Neural cell (in vitro differentiated cells): ENCODE measurements around the gene NRIP3. TPM values are rescaled to one million over a fixed set of nuclear protein-coding genes. Genes with fewer than 3 reads are reported as not detected.

ENCODE experiments used
- H2AFZ ChIP-seq: fragments of 200-600, 300-800 bp; sonication (generic), shearing (Covaris generic); 2 replicates; pipeline ENCODE4 v1.6.0; 2014; ENCODE audit warnings: low read depth, mild to moderate bottlenecking, antibody characterized with exemption, low read length, moderate library complexity
- H3F3A ChIP-seq: fragments of 200-600 bp; shearing (Covaris generic); 2 replicates; pipeline ENCODE4 v1.6.1; 2016; ENCODE audit warnings: mild to moderate bottlenecking, moderate library complexity, mixed read lengths, antibody characterized with exemption, low read length; ENCODE audit not compliant: insufficient read depth, poor library complexity, severe bottlenecking
- H3K27ac ChIP-seq: fragments of 200-600, 300-800 bp; sonication (generic), shearing (Covaris generic); 2 replicates; pipeline ENCODE4 v1.5.1; 2014; ENCODE audit warnings: mild to moderate bottlenecking, low read length, moderate library complexity
- H3K27me3 ChIP-seq: fragments of 300-800, 200-600 bp; sonication (generic), shearing (Covaris generic); 2 replicates; pipeline ENCODE4 v1.6.0; 2014; ENCODE audit warnings: mild to moderate bottlenecking, low read depth, low read length, moderate library complexity; ENCODE audit not compliant: insufficient read depth
- H3K36me3 ChIP-seq: fragments of 300-800, 200-600 bp; sonication (generic), shearing (Covaris generic); 2 replicates; pipeline ENCODE4 v1.5.1; 2014; ENCODE audit warnings: mild to moderate bottlenecking, antibody characterized with exemption, low read length, moderate library complexity; ENCODE audit not compliant: insufficient read depth
- H3K4me2 ChIP-seq: fragments of 300-800, 200-600 bp; sonication (generic), shearing (Covaris generic); 2 replicates; pipeline ENCODE4 v1.6.0; 2014; ENCODE audit warnings: mild to moderate bottlenecking, low read length
- H3K4me3 ChIP-seq: fragments of 300-800, 200-600 bp; sonication (generic), shearing (Covaris generic); 2 replicates; pipeline ENCODE4 v1.5.1; 2014; ENCODE audit warnings: mild to moderate bottlenecking, low read length, moderate library complexity
- H3K79me2 ChIP-seq: fragments of 200-600 bp; shearing (Covaris generic); replicated peaks from 2 replicates; pipeline ENCODE4 v1.6.0; 2014; ENCODE audit warnings: mild to moderate bottlenecking, low read length, moderate library complexity; ENCODE audit not compliant: insufficient read depth
- H3K9ac ChIP-seq: fragments of 300-800, 200-600 bp; sonication (generic), shearing (Covaris generic); 2 replicates; pipeline ENCODE4 v1.6.1; 2016; ENCODE audit warnings: mild to moderate bottlenecking, low read length, mixed read lengths
- H3K9me2 ChIP-seq: fragments of 200-600 bp; shearing (Covaris generic); 2 replicates; pipeline ENCODE4 v1.6.1; 2016; ENCODE audit warnings: mild to moderate bottlenecking, low read length, mixed read lengths; ENCODE audit not compliant: insufficient read depth
- H3K9me3 ChIP-seq: fragments of 200-600, 300-800 bp; sonication (generic), shearing (Covaris generic); 2 replicates; pipeline ENCODE4 v1.6.1; 2016; ENCODE audit warnings: mild to moderate bottlenecking, mixed run types, low read length, moderate library complexity, mixed read lengths
- H4K20me1 ChIP-seq: fragments of 200-600 bp; shearing (Covaris generic); 2 replicates; pipeline ENCODE4 v1.6.1; 2016; ENCODE audit warnings: mild to moderate bottlenecking, mixed run types; ENCODE audit not compliant: insufficient read depth
- CTCF ChIP-seq: fragments of 450-650 bp; IDR thresholded peaks from 2 replicates; pipeline ENCODE4 v1.5.1; 2014; ENCODE audit warnings: antibody characterized with exemption, mild to moderate bottlenecking, moderate library complexity; ENCODE audit not compliant: poor library complexity, severe bottlenecking
- EP300 ChIP-seq: fragments of 450-650 bp; conservative IDR thresholded peaks from 2 replicates; pipeline ENCODE4 v1.6.1; 2014; ENCODE audit warnings: antibody characterized with exemption, mild to moderate bottlenecking, moderate library complexity; ENCODE audit not compliant: poor library complexity, severe bottlenecking
- EZH2 ChIP-seq: fragments of 200-600, 300-800 bp; shearing (Covaris generic), sonication (generic); IDR thresholded peaks from 2 replicates; pipeline ENCODE4 v1.6.1; 2014; ENCODE audit warnings: antibody characterized with exemption, low read length, borderline replicate concordance, mild to moderate bottlenecking; ENCODE audit not compliant: insufficient read depth, poor library complexity, severe bottlenecking
- MXI1 ChIP-seq: fragments of 450-650 bp; conservative IDR thresholded peaks from 2 replicates; pipeline ENCODE4 v1.6.1; 2014; ENCODE audit warnings: antibody characterized with exemption, mild to moderate bottlenecking; ENCODE audit not compliant: poor library complexity, severe bottlenecking
- POLR2AphosphoS5 ChIP-seq: IDR thresholded peaks from 2 replicates; pipeline ENCODE4 v1.6.1; 2012
- RAD21 ChIP-seq: fragments of 450-650 bp; conservative IDR thresholded peaks from 2 replicates; pipeline ENCODE4 v1.6.1; 2014; ENCODE audit warnings: antibody characterized with exemption, mild to moderate bottlenecking, moderate library complexity
- SMC3 ChIP-seq: fragments of 450-650 bp; conservative IDR thresholded peaks from 2 replicates; pipeline ENCODE4 v1.6.1; 2014; ENCODE audit warnings: antibody characterized with exemption, mild to moderate bottlenecking, moderate library complexity; ENCODE audit not compliant: poor library complexity
- TAF1 ChIP-seq: IDR thresholded peaks from 2 replicates; pipeline ENCODE4 v1.6.1; 2012; ENCODE audit warnings: low read depth
- polyA minus RNA-seq: library from RNA; depleted of rRNA, polyadenylated mRNA; stranded (reverse); fragments of >200 nt; gene quantifications from 2 replicates; pipeline ENCODE4 v1.2.3, GENCODE V29; 2014
- polyA plus RNA-seq: library from polyadenylated mRNA; depleted of rRNA; stranded (reverse); fragments of >200 nt; gene quantifications from 2 replicates; pipeline ENCODE4 v1.2.3, GENCODE V29; 2014
- TF ChIP-seq, protein P1 (sequence below): IDR thresholded peaks from 2 replicates; pipeline ENCODE4 v1.6.1; 2012; ENCODE audit warnings: borderline replicate concordance

NRIP3 gene
- polyA plus RNA-seq (8.8 and 13.4 TPM in 2 replicates), polyA minus RNA-seq (9.5 and 13.2 TPM in 2 replicates)

GRCh38 chr11:9003573-9004182 lies at the start of gene NRIP3:
TSS of gene NRIP3 (minus strand) at chr11:9004001. CDS start at chr11:9003935, 66 bp downstream.
- Histone ChIP-seq H3K4me2 (peak within 1 kb of the TSS; percentile 21), H3F3A (no peaks in the 10 kb centered on the region), H3K9me2 (no peaks in the 10 kb centered on the region), H3K4me3 (peak within 1 kb of the TSS; percentile 82), H3K79me2 (no peaks in the 10 kb centered on the region), H3K9ac (peak within 1 kb of the TSS; percentile 66), H4K20me1 (no peaks in the 10 kb centered on the region), H3K27ac (no peak within 1 kb of the TSS), H2AFZ (peak within 1 kb of the TSS; percentile 66), H3K36me3 (no peaks in the 10 kb centered on the region), H3K9me3 (no peaks in the 10 kb centered on the region), H3K27me3 (peaks cover 62% of the 10 kb centered on the region)
- TF ChIP-seq MXI1 (no peak), TAF1 (peak; percentile 53), EP300 (no peak), CTCF (peak; percentile 41), RAD21 (peak; percentile 33), POLR2AphosphoS5 (peak; percentile 79), SMC3 (peak; percentile 22), EZH2 (no peak)
- TF ChIP-seq, protein P1, sequence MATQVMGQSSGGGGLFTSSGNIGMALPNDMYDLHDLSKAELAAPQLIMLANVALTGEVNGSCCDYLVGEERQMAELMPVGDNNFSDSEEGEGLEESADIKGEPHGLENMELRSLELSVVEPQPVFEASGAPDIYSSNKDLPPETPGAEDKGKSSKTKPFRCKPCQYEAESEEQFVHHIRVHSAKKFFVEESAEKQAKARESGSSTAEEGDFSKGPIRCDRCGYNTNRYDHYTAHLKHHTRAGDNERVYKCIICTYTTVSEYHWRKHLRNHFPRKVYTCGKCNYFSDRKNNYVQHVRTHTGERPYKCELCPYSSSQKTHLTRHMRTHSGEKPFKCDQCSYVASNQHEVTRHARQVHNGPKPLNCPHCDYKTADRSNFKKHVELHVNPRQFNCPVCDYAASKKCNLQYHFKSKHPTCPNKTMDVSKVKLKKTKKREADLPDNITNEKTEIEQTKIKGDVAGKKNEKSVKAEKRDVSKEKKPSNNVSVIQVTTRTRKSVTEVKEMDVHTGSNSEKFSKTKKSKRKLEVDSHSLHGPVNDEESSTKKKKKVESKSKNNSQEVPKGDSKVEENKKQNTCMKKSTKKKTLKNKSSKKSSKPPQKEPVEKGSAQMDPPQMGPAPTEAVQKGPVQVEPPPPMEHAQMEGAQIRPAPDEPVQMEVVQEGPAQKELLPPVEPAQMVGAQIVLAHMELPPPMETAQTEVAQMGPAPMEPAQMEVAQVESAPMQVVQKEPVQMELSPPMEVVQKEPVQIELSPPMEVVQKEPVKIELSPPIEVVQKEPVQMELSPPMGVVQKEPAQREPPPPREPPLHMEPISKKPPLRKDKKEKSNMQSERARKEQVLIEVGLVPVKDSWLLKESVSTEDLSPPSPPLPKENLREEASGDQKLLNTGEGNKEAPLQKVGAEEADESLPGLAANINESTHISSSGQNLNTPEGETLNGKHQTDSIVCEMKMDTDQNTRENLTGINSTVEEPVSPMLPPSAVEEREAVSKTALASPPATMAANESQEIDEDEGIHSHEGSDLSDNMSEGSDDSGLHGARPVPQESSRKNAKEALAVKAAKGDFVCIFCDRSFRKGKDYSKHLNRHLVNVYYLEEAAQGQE, result peak; percentile 62

DNA sequence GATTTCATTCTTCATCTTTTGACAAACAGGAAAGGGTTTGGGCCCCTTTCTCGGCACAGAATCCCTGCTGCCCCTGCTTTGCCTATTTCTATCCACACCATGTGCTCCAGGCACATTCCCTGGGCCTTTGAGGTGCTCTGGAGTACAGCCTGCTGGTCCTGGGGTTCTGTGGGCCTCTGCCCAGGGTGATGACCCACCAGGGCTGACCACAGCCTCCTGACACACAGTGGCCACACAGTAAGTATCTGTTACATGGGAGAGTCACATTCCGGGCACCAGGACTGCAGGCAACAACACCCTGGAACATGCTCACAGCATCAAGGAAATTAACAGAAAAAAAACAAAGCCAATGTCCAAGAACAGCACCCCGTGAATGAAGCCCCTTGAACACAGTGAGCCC lies 48.5 kb upstream of the NRIP3 start:
- H3K9me2 ChIP-seq, result no peaks in the 10 kb centered on the region
- H3K9ac ChIP-seq, result no peak overlapping the region
- H3K4me3 ChIP-seq, result no peak overlapping the region
- no peaks in the 10 kb centered on the region for H4K20me1 ChIP-seq
- TF ChIP-seq TAF1 (no peak), EP300 (no peak), POLR2AphosphoS5 (no peak), RAD21 (no peak), MXI1 (no peak), EZH2 (no peak), CTCF (no peak), SMC3 (no peak)
- H3K27me3 ChIP-seq, result no peaks in the 10 kb centered on the region
- no peaks in the 10 kb centered on the region for H3K9me3 ChIP-seq
- no peaks in the 10 kb centered on the region for H3F3A ChIP-seq
- H2AFZ ChIP-seq, result no peak overlapping the region
- no peaks in the 10 kb centered on the region for H3K79me2 ChIP-seq
- no peak overlapping the region for H3K4me2 ChIP-seq
- H3K27ac ChIP-seq, result no peak overlapping the region
- no peaks in the 10 kb centered on the region for H3K36me3 ChIP-seq
